GM18867 (cell line): Measurements from ENCODE around the gene GIMAP1.

Experiments used
- ATAC-seq: cut with Tn5 transposase; IDR thresholded peaks from one replicate; pipeline ENCODE4 v1.9.1; 2021; ENCODE audit warnings: mild to moderate bottlenecking, moderate library complexity; ENCODE audit not compliant: unreplicated experiment

GIMAP1 gene

DNA sequence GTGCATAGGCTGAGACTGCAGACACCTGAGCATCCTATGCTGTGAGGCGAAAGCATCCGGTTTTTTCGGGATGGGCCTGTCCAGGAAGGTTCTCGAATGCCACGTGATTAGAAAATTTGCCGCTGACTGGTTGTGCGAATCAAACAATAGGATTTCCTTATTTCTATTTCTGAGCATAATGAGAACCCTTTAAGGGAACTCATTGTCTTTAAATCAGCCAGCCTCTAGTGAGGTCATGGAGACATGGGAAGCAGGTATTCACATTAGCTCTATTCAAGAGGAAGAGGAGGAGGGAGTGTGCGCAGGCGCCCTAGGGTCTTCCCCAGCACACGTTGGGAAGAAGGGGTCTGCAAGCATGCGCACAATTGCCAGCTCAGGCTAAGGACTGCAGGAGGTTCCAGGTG is 5.6 kb downstream of the GIMAP1 start:
- ATAC-seq, result no peak

DNA sequence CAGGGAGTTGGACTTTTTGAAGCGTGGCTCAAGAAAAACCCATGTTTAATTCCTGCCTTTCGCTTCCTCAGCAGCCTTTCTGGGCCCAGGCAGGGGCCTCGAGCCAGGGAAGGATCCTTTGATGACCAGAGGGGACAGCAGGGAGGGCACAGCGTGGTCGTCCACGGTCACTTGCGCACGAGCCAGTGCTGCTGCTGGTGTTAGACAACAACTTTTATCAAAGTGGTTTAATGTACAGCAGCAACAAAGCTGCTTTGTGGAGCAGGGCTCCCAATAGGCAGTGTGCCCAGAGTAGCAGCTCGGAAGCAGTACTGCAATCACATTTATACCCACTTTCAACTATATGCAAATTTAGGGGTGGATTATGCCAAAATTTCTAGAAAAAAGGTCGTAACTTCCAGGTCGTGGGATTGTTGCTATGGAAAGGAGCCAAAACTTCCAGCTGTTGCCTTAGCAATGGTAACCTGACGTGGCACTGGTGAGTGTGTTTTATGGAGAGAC is 6.1 kb downstream of the GIMAP1 start:
- no peak for ATAC-seq

- ATAC-seq, result no peak
These were observed 7.1 kb downstream of the GIMAP1 start for GRCh38 chr7:150723467-150723866.

- no peak for ATAC-seq
These were observed 11.0 kb downstream of the GIMAP1 start for GRCh38 chr7:150727381-150727780.

- ATAC-seq, result no peak
These were observed 11.6 kb downstream of the GIMAP1 start for GRCh38 chr7:150728011-150728410.

- ATAC-seq, result no peak
These were observed 12.2 kb downstream of the GIMAP1 start for GRCh38 chr7:150728609-150729008.

DNA sequence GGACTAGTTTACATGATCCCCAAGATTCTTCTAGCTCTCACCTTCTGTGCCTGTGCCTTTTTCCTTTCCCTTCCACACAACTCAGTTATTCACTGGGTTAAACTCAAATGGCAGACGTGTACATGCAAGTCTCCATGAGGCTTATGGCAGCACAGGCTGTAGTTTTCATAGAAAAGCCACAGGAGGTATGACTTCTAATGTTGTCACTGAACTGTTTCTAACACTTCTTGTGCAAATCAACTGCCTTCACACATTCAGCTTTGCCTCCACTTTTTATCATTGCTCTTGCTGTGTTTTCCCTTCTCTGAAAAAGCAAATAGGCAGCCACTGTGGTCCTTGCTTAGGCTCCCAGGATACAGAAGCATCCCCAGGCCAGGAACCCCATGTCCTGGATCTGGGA is 15.5 kb downstream of the GIMAP1 start:
- ATAC-seq, result no peak

DNA sequence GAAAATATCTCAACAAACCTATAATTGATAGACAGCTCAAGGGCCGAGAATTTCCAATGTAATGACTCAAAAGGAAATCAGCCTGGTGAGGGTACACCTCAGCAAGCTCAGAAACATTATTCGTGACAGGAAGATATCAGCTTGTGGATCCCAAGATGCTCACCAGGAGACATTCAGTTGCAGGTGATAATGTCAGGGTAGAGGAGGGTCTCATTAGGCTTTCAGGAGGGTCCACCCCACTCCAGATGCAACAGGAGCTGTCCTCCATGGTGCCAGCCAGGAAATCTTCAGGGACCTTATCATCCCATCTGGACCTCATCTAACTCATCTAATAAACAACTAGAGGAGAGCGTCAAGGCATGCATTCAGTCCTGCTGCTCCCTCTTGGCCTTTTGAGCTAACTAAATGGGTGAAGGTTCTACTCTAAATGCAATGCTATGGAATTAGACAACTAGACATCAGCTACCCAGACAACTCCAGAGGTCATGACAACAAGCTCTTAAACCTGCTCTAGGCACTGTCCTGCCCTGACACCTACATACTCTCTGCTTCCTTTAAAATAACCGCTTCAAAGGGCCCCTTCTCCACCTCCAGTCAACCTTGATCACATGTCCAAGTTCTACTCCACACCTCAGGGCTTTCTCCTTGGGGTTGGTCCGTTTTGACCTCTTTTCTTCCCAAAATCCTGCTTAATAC is 16.5 kb downstream of the GIMAP1 start:
- ATAC-seq, result no peak

- ATAC-seq, result no peak
These were observed 17.2 kb downstream of the GIMAP1 start for GRCh38 chr7:150733482-150734095.

GRCh38 chr7:150734254-150734653 is 17.8 kb downstream of the GIMAP1 start:
- no peak for ATAC-seq

DNA sequence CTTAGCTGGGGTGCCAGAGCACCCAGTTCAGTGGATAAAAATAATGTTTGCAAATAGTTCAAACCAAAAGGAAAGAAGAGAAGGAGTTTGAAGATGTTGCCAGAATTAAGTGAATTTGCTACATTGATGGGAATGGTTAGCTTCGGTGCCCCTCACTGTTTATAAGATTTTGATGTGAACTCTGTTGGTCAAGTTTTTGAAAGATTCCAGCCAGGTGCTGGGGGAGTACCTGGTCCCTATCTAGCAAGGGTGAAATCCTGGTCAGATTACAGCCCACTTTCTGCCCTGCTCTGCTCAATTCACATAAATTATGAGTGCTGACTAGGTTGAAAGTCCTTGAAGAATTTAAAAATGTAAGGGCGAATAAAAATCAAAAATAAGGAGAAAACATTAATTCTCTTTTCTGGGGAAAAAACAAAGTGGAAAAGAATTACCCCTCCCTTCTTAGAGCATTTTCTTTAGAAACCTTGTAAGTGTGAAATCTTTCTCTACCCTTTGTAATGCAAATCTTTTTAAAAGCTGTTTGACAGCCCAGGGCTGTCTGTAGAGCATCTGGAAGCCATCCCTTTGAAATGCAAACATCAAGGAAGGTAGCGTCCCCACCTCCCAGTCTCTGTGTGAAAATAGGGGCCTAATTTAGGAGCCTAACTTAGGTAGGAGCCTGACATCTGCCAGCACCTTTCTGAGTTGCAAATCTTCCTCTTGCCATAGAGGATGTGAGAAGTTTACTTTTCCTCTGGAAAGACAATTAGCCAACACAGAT is 19.4 kb downstream of the GIMAP1 start:
- ATAC-seq, result no peak

- peak; percentile 12 for ATAC-seq
These were observed 20.5 kb downstream of the GIMAP1 start for GRCh38 chr7:150736864-150737263.

GRCh38 chr7:150737265-150738055 is 21.0 kb downstream of the GIMAP1 start, which contains the start of gene GIMAP5:
TSS of gene GIMAP5 (plus strand) at chr7:150737418. CDS start at chr7:150740885, 3,467 bp downstream.
- peak; percentile 38 for ATAC-seq

GRCh38 chr7:150738092-150738491 is 21.7 kb downstream of the GIMAP1 start:
- no peak for ATAC-seq

GRCh38 chr7:150738591-150739001 is 22.2 kb downstream of the GIMAP1 start:
- no peak for ATAC-seq

DNA sequence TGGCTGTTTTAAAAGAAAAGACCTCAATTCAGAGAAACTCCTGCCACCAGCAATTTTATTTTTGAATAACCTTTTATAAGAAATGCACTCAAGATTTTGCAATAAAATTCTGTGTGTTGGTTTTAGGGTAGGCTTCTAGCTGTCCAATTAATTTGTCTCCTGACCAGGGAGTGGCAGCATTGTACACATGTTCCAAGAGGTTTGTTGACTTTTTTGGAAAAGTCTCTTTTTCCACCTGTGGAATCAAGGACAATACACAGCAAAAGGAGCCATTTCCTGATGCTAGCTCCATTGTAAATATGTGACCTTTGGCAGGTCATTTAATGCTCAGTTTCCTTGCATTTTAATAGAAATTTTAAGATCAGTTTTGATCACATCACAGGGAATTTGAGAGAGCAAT is 22.6 kb downstream of the GIMAP1 start:
- no peak for ATAC-seq

- no peak for ATAC-seq
These were observed 23.6 kb downstream of the GIMAP1 start for GRCh38 chr7:150740053-150740452.

DNA sequence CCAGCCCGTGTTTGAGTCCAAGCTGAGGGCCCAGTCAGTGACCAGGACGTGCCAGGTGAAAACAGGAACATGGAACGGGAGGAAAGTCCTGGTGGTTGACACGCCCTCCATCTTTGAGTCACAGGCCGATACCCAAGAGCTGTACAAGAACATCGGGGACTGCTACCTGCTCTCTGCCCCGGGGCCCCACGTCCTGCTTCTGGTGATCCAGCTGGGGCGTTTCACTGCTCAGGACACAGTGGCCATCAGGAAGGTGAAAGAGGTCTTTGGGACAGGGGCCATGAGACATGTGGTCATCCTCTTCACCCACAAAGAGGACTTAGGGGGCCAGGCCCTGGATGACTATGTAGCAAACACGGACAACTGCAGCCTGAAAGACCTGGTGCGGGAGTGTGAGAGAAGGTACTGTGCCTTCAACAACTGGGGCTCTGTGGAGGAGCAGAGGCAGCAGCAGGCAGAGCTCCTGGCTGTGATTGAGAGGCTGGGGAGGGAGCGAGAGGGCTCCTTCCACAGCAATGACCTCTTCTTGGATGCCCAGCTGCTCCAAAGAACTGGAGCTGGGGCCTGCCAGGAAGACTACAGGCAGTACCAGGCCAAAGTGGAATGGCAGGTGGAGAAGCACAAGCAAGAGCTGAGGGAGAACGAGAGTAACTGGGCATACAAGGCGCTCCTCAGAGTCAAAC is 26.0 kb downstream of the GIMAP1 start:
- no peak for ATAC-seq

DNA sequence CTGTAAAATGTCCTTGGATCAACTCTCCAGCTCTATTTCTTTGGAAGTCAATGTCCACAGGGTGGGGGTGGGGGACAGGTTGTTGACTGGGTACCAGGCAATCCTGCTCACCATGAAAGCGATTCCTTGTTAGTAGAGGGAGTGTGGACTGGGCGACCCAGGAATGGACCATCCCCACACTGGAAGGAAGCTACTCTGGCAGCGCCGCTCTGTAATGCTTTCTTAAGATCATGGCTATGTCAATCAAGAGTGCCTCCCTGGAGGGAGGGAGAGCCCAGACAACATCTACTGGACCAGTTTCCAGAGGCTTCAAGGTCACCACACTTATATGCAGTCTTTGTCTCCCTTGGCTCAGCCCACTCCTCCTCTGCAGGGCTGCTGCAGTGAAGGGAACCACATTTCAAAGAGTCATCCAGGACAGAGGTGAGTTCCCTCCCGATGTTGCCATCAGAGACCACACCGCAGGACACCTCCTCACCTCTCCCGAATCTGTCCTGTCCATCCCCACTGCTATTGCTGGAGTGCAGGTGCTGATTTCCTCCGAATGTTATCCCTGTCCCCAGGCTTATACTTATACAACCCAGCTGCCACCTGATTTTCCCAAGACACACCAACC is 27.7 kb downstream of the GIMAP1 start:
- ATAC-seq, result no peak

GRCh38 chr7:150745086-150745485 is 28.7 kb downstream of the GIMAP1 start:
- no peak for ATAC-seq
